Naive thymus-derived CD4-positive, alpha-beta T cell (primary cell): ENCODE measurements around the gene DBH. TPM values are rescaled to one million over a fixed set of nuclear protein-coding genes. Genes with fewer than 3 reads are reported as not detected.

ENCODE experiments used
- ATAC-seq: fragments of 150-1000 bp; cut with Tn5 transposase; 2 replicates; pipeline ENCODE4 v1.10.0; 2021; ENCODE audit warnings: mild to moderate bottlenecking, moderate library complexity
- CTCF ChIA-PET: fragments of 350-600 bp; sonication (Branson Sonifier 250); formaldehyde crosslinking; loops from one replicate; lab custom pipeline; 2021; ENCODE audit warnings: antibody characterized with exemption; lab: Charles Lee
- POLR2A ChIA-PET: fragments of 350-600 bp; sonication (Branson Sonifier 250); formaldehyde crosslinking; loops from one replicate; lab custom pipeline; 2021; ENCODE audit warnings: antibody characterized with exemption, inconsistent platforms; lab: Charles Lee
- DNase-seq, 9 donors: peaks; one replicate each; pipeline versions ENCODE4 v3.0.0 to v3.0.0-alpha.2; 2020 to 2022; ENCODE audit warnings: mixed read lengths in 1 of 9
- H3K27ac ChIP-seq: one replicate; pipeline ENCODE4 v1.7.0; 2013; ENCODE audit warnings: mild to moderate bottlenecking, low read depth, low read length, moderate library complexity
- H3K27me3 ChIP-seq, 2 donors: one replicate each; pipeline ENCODE4 v1.7.0; 2013; ENCODE audit warnings: low read length in 2 of 2, mild to moderate bottlenecking in 2 of 2, moderate library complexity in 2 of 2; ENCODE audit not compliant: control insufficient read depth in 2 of 2, insufficient read depth in 2 of 2
- H3K36me3 ChIP-seq, 3 experiments: 1 replicate in 2 of 3; 2 replicates in 1 of 3; pipeline ENCODE4 v1.7.0; 2013; ENCODE audit warnings: low read length in 3 of 3, mild to moderate bottlenecking in 3 of 3, moderate library complexity in 1 of 3; ENCODE audit not compliant: insufficient read depth in 3 of 3, control insufficient read depth in 2 of 3
- H3K4me1 ChIP-seq, 2 donors: one replicate each; pipeline ENCODE4 v1.7.0; 2013; ENCODE audit warnings: low read length in 2 of 2, mild to moderate bottlenecking in 2 of 2, moderate library complexity in 1 of 2; ENCODE audit not compliant: control insufficient read depth in 2 of 2, insufficient read depth in 2 of 2
- H3K4me3 ChIP-seq: 2 replicates; pipeline ENCODE4 v1.7.0; 2013; ENCODE audit warnings: mild to moderate bottlenecking, low read length
- H3K9me3 ChIP-seq, 3 experiments: 1 replicate in 2 of 3; 2 replicates in 1 of 3; pipeline ENCODE4 v1.7.0; 2013; ENCODE audit warnings: low read length in 3 of 3; ENCODE audit not compliant: control insufficient read depth in 2 of 3
- H3K27ac Mint-ChIP-seq, 9 donors: one replicate each; pipeline ENCODE4 v1.8.0; 2020 to 2022; ENCODE audit warnings: mixed read lengths in 9 of 9, mild to moderate bottlenecking in 8 of 9, moderate library complexity in 5 of 9, inconsistent platforms in 2 of 9
- H3K27me3 Mint-ChIP-seq, 5 donors: one replicate each; pipeline ENCODE4 v1.8.0; 2021 to 2022; ENCODE audit warnings: mixed read lengths in 5 of 5, mild to moderate bottlenecking in 1 of 5
- H3K36me3 Mint-ChIP-seq, 5 donors: one replicate each; pipeline ENCODE4 v1.8.0; 2020 to 2022; ENCODE audit warnings: mixed read lengths in 5 of 5, mild to moderate bottlenecking in 3 of 5, inconsistent platforms in 1 of 5
- H3K4me1 Mint-ChIP-seq, 7 donors: one replicate each; pipeline ENCODE4 v1.8.0; 2020 to 2022; ENCODE audit warnings: mixed read lengths in 7 of 7, mild to moderate bottlenecking in 3 of 7, inconsistent platforms in 1 of 7
- H3K4me3 Mint-ChIP-seq, 10 donors: one replicate each; pipeline ENCODE4 v1.8.0; 2020 to 2022; ENCODE audit warnings: mild to moderate bottlenecking in 10 of 10, mixed read lengths in 10 of 10, moderate library complexity in 6 of 10, inconsistent platforms in 2 of 10
- H3K9me3 Mint-ChIP-seq, 11 donors: one replicate each; pipeline ENCODE4 v1.8.0; 2020 to 2022; ENCODE audit warnings: mixed read lengths in 11 of 11, mild to moderate bottlenecking in 4 of 11, inconsistent platforms in 1 of 11, moderate library complexity in 1 of 11
- intact Hi-C, 2 donors: fragments of 100-400 bp; cut with micrococcal nuclease; formaldehyde crosslinking; loops; one replicate each; pipeline ENCODE4 v1.15.1; 2023
- polyA plus RNA-seq, 2 donors: library from polyadenylated mRNA; unstranded; fragments of 300-500 nt; fragmentation: Illumina TruSeq; gene quantifications; one replicate each; pipeline ENCODE4 v1.2.3, GENCODE V29; 2021
- total RNA-seq, 6 experiments: library from RNA in 5 of 6; stranded (reverse) in 5 of 6; gene quantifications; 1 replicate in 5 of 6; 2 replicates in 1 of 6; pipeline ENCODE4 v1.2.3 and lab custom pipeline; 2021 to 2026

The DBH gene
- total and polyA plus RNA-seq, 7 experiments from 2014 or later = 0.08 to 1.2 (median 0.17) TPM; not detected in 1

GRCh38 chr9:133665535-133665934 lies 29.4 kb downstream of the DBH start:
- Histone ChIP-seq H3K27ac (no peak overlapping the region), H3K4me3 (no peak overlapping the region), H3K36me3 (peaks cover 0 to 17% (median 0%) of the 10 kb centered on the region in 3 experiments), H3K4me1 (no peaks in the 10 kb centered on the region), H3K9me3 (no peaks in the 10 kb centered on the region), H3K27me3 (no peaks in the 10 kb centered on the region)
- Mint-ChIP-seq H3K4me3 (no peak overlapping the region), H3K27me3 (no peaks in the 10 kb centered on the region), H3K9me3 (no peaks in the 10 kb centered on the region), H3K27ac (peak overlapping the region in 2 of 9 donors; percentile 48 to 78), H3K36me3 (peaks cover 0 to 4% (median 0%) of the 10 kb centered on the region in 5 donors), H3K4me1 (peaks cover 0 to 4% (median 0%) of the 10 kb centered on the region in 7 donors)
- intact Hi-C loops = no loop called here
- DNase-seq (no peak), ATAC-seq (no peak)
- ChIA-PET POLR2A (no interaction called here), CTCF (no interaction called here)

- H3K36me3 Mint-ChIP-seq = peaks cover 0 to 4% (median 0%) of the 10 kb centered on the region in 5 donors
- peaks cover 0 to 17% (median 0%) of the 10 kb centered on the region in 3 experiments for H3K36me3 ChIP-seq
- DNase-seq (no peak), ATAC-seq (no peak)
- intact Hi-C loops = no loop called here
- no peaks in the 10 kb centered on the region for H3K27me3 ChIP-seq
- POLR2A ChIA-PET = no interaction called here
- H3K27ac Mint-ChIP-seq = no peak overlapping the region
- H3K27ac ChIP-seq = no peak overlapping the region
- H3K9me3 Mint-ChIP-seq = no peaks in the 10 kb centered on the region
- peaks cover 0 to 4% (median 0%) of the 10 kb centered on the region in 7 donors for H3K4me1 Mint-ChIP-seq
- H3K27me3 Mint-ChIP-seq = no peaks in the 10 kb centered on the region
- H3K4me3 Mint-ChIP-seq = no peak overlapping the region
- H3K4me1 ChIP-seq = no peaks in the 10 kb centered on the region
- CTCF ChIA-PET = no interaction called here
- H3K4me3 ChIP-seq = no peak overlapping the region
- H3K9me3 ChIP-seq = no peaks in the 10 kb centered on the region
These were observed 30.2 kb downstream of the DBH start for GRCh38 chr9:133666387-133666786.

- CTCF ChIA-PET = no interaction called here
- no peaks in the 10 kb centered on the region for H3K9me3 ChIP-seq
- peaks cover 0 to 4% (median 0%) of the 10 kb centered on the region in 7 donors for H3K4me1 Mint-ChIP-seq
- DNase-seq (no peak), ATAC-seq (no peak)
- peak overlapping the region in 1 of 9 donors; percentile 77 for H3K27ac Mint-ChIP-seq
- H3K9me3 Mint-ChIP-seq = no peaks in the 10 kb centered on the region
- POLR2A ChIA-PET = no interaction called here
- H3K27me3 ChIP-seq = no peaks in the 10 kb centered on the region
- peaks cover 0 to 20% (median 0%) of the 10 kb centered on the region in 3 experiments for H3K36me3 ChIP-seq
- no peak overlapping the region for H3K27ac ChIP-seq
- no peaks in the 10 kb centered on the region for H3K4me1 ChIP-seq
- H3K4me3 ChIP-seq = no peak overlapping the region
- H3K4me3 Mint-ChIP-seq = no peak overlapping the region
- intact Hi-C loops = no loop called here
- H3K27me3 Mint-ChIP-seq = no peaks in the 10 kb centered on the region
- peaks cover 0 to 4% (median 0%) of the 10 kb centered on the region in 5 donors for H3K36me3 Mint-ChIP-seq
These were observed 30.7 kb downstream of the DBH start for GRCh38 chr9:133666845-133667244.

GRCh38 chr9:133667759-133668450 lies 31.7 kb downstream of the DBH start:
- no peak for DNase-seq
- Histone ChIP-seq H3K27ac (no peak overlapping the region), H3K4me1 (no peaks in the 10 kb centered on the region), H3K9me3 (no peaks in the 10 kb centered on the region), H3K4me3 (no peak overlapping the region), H3K27me3 (no peaks in the 10 kb centered on the region), H3K36me3 (peaks cover 0 to 26% (median 0%) of the 10 kb centered on the region in 3 experiments)
- H3K9me3 Mint-ChIP-seq = no peaks in the 10 kb centered on the region
- ChIA-PET POLR2A (no interaction called here), CTCF (interaction anchor here (0.6 to 1.0 kb wide), 3 partner anchors 9 to 475 kb away, joined by 3 read pairs; no protein-coding TSS in a partner anchor)
- H3K27me3 Mint-ChIP-seq = no peaks in the 10 kb centered on the region
- peaks cover 0 to 4% (median 0%) of the 10 kb centered on the region in 5 donors for H3K36me3 Mint-ChIP-seq
- H3K4me3 Mint-ChIP-seq = no peak overlapping the region
- intact Hi-C loops = no loop called here
- ATAC-seq = no peak
- H3K4me1 Mint-ChIP-seq = peaks cover 0 to 4% (median 0%) of the 10 kb centered on the region in 7 donors
- H3K27ac Mint-ChIP-seq = peak overlapping the region in 6 of 9 donors; percentile 26 to 87 (median 64)

GRCh38 chr9:133669182-133669801 lies 33.1 kb downstream of the DBH start:
- Histone ChIP-seq H3K9me3 (no peaks in the 10 kb centered on the region), H3K36me3 (peaks cover 0 to 27% (median 0%) of the 10 kb centered on the region in 3 experiments), H3K4me3 (no peak overlapping the region), H3K27ac (no peak overlapping the region), H3K27me3 (no peaks in the 10 kb centered on the region), H3K4me1 (no peaks in the 10 kb centered on the region)
- intact Hi-C loops = no loop called here
- Mint-ChIP-seq H3K4me3 (no peak overlapping the region), H3K27ac (peak overlapping the region in 3 of 9 donors; percentile 5 to 83 (median 12)), H3K9me3 (no peaks in the 10 kb centered on the region), H3K27me3 (no peaks in the 10 kb centered on the region), H3K36me3 (peaks cover 0 to 4% (median 0%) of the 10 kb centered on the region in 5 donors), H3K4me1 (peaks cover 0 to 6% (median 1%) of the 10 kb centered on the region in 7 donors)
- no peak for ATAC-seq
- CTCF ChIA-PET = no interaction called here
- DNase-seq = no peak
- POLR2A ChIA-PET = no interaction called here

GRCh38 chr9:133670466-133670865 lies 34.3 kb downstream of the DBH start:
- Mint-ChIP-seq H3K9me3 (no peaks in the 10 kb centered on the region), H3K4me3 (no peak overlapping the region), H3K27ac (peak overlapping the region in 2 of 9 donors; percentile 32 to 53), H3K4me1 (peaks cover 2 to 16% (median 11%) of the 10 kb centered on the region in 7 donors), H3K27me3 (no peaks in the 10 kb centered on the region), H3K36me3 (peaks cover 0 to 4% (median 0%) of the 10 kb centered on the region in 5 donors)
- Histone ChIP-seq H3K27me3 (no peaks in the 10 kb centered on the region), H3K4me1 (peaks cover 0 to 2% of the 10 kb centered on the region in 2 donors), H3K9me3 (no peaks in the 10 kb centered on the region), H3K36me3 (peaks cover 0 to 27% (median 0%) of the 10 kb centered on the region in 3 experiments), H3K4me3 (no peak overlapping the region), H3K27ac (no peak overlapping the region)
- ATAC-seq (no peak), DNase-seq (no peak)
- CTCF ChIA-PET = interaction anchor here (0.7 to 1.2 kb wide), 2 partner anchors 9 to 57 kb away, joined by 3 to 6 read pairs; no protein-coding TSS in a partner anchor
- intact Hi-C loops = no loop called here
- POLR2A ChIA-PET = interaction anchor here (1.1 kb wide), 1 partner anchor 16 kb away, joined by 3 read pairs; no protein-coding TSS in a partner anchor
